Measurements from ENCODE around the gene CHMP1A. TPM values are rescaled to one million over a fixed set of nuclear protein-coding genes. Genes with fewer than 3 reads are reported as not detected.
"Not testable (repeated sequence)": the region's sequence is repeated elsewhere in the genome, so short reads cannot be mapped to it uniquely, and the experiment has no call there.

The CHMP1A gene
- total and polyA plus RNA-seq, 2 of the 8 experiments (the other 6 are each of a cell fraction or from before 2014, with no cell fraction given), result 64.4 to 75.8 TPM

- TF ChIP-seq, protein P1, sequence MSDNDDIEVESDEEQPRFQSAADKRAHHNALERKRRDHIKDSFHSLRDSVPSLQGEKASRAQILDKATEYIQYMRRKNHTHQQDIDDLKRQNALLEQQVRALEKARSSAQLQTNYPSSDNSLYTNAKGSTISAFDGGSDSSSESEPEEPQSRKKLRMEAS (IDR thresholded peaks at IDR 0.05), result peak; percentile 91
- TF ChIP-seq TEAD4 (IDR thresholded peaks at IDR 0.05; ENCODE audit: low read depth, low read length), result no peak
- TF ChIP-seq, protein P2, sequence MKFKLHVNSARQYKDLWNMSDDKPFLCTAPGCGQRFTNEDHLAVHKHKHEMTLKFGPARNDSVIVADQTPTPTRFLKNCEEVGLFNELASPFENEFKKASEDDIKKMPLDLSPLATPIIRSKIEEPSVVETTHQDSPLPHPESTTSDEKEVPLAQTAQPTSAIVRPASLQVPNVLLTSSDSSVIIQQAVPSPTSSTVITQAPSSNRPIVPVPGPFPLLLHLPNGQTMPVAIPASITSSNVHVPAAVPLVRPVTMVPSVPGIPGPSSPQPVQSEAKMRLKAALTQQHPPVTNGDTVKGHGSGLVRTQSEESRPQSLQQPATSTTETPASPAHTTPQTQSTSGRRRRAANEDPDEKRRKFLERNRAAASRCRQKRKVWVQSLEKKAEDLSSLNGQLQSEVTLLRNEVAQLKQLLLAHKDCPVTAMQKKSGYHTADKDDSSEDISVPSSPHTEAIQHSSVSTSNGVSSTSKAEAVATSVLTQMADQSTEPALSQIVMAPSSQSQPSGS (IDR thresholded peaks at IDR 0.05; ENCODE audit: low read length), result peak; percentile 96
- TF ChIP-seq CHD2 (IDR thresholded peaks at IDR 0.05; ENCODE audit: low read length), result peak; percentile 57; the same call in 1 of the 2 replicates
- no peak; the same call in 1 of the 2 replicates for TF ChIP-seq RBBP5 (IDR thresholded peaks at IDR 0.05; ENCODE audit: borderline replicate concordance, low read depth, low read length)
- TF ChIP-seq GTF2F1 (IDR thresholded peaks at IDR 0.05; ENCODE audit: borderline replicate concordance, low read depth, low read length), result no peak
- TF ChIP-seq RXRA (IDR thresholded peaks at IDR 0.05; ENCODE audit: insufficient read depth, low read depth, low read length), result no peak
Measured at GRCh38 chr16:89700100-89700648, 42.7 kb upstream of the CHMP1A start (continued).

DNA sequence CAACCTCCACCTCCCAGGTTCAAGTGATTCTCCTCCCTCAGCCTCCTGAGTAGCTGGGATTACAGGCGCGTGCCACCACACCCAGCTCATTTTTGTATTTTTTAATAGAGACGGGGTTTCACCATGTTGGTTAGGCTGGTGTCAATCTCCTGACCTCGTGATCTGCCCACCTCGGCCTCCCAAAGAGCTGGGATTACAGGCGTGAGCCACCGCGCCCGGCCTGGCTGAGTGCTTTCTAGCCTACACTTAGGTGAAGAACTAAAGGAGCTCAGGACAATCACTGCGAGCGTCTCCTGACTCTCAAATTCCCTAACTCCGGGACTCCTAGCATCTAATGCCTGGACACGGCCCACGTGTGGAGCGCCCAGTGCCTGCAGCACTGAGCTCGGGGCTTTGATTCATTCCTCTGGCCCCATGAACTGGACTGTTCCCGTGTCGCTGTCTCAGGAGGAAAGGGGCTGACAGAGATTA, 42.2 kb upstream of the CHMP1A start:
- peak overlapping the region in 1 of 4 experiments; percentile 13; a peak in 1 of 7 replicates for H3K9ac ChIP-seq (replicated peaks in 1 of 4; ENCODE audit: extremely low read depth in 1 of 4, low read depth in 3 of 4, low read length in 3 of 4)
- not testable (repeated sequence) for H2BK15ac ChIP-seq (ENCODE audit: low read length); H2BK12ac ChIP-seq (ENCODE audit: low read depth, low read length); H4K8ac ChIP-seq (ENCODE audit: extremely low read depth, insufficient read depth, low read length); H2BK120ac ChIP-seq (replicated peaks; ENCODE audit: low read depth, low read length); H3K56ac ChIP-seq (replicated peaks; ENCODE audit: insufficient read length, low read depth, low read length); H3K79me2 ChIP-seq (ENCODE audit: control insufficient read depth in 1 of 2, insufficient read depth in 2 of 2, low read length in 2 of 2); H2BK5ac ChIP-seq (ENCODE audit: low read depth, low read length); H3K18ac ChIP-seq (ENCODE audit: extremely low read depth, low read length); H2BK20ac ChIP-seq (ENCODE audit: low read length); H4K5ac ChIP-seq (ENCODE audit: insufficient read length, low read depth, low read length); H3K79me1 ChIP-seq (ENCODE audit: low read depth, low read length); H3K27me3 ChIP-seq (replicated peaks in 1 of 4; ENCODE audit: control insufficient read depth in 3 of 4, extremely low read depth in 1 of 4, insufficient read depth in 3 of 4, low read length in 3 of 4); DNase-seq (ENCODE audit: low read depth in 1 of 2, low spot score in 2 of 2); FAIRE-seq; H3K9me3 ChIP-seq (ENCODE audit: insufficient read depth in 2 of 2, low read depth in 1 of 2, low read length in 1 of 2); H2AFZ ChIP-seq (ENCODE audit: low read length); H3K14ac ChIP-seq (ENCODE audit: insufficient read length); H3K23ac ChIP-seq (ENCODE audit: insufficient read length); H2AK5ac ChIP-seq (ENCODE audit: low read depth, low read length); H4K91ac ChIP-seq (replicated peaks; ENCODE audit: insufficient read length, low read length)
- ChIA-PET CTCF (ENCODE audit: partially characterized antibody) (interaction anchor here (0.7 to 3.7 kb wide), 19 partner anchors 11 to 226 kb away, joined by 3 to 36 read pairs (median 5); partner anchors contain the start of gene CPNE7), POLR2A (ENCODE audit: partially characterized antibody) (interaction anchor here (0.6 to 6.6 kb wide), 22 partner anchors 7 to 210 kb away, joined by 3 to 59 read pairs (median 4); partner anchors contain the start of genes CDK10, CHMP1A, CPNE7 and FANCA)
- H4K20me1 ChIP-seq (replicated peaks in 1 of 2; ENCODE audit: control insufficient read depth in 1 of 2, insufficient read depth in 2 of 2, low read length in 2 of 2), result peaks cover 0 to 20% of the 10 kb centered on the region in 2 experiments
- peaks cover 0 to 11% (median 5%) of the 10 kb centered on the region in 4 experiments; a peak in 5 of 7 replicates for H3K4me1 ChIP-seq (replicated peaks in 1 of 4; ENCODE audit: control insufficient read depth in 3 of 4, insufficient read depth in 4 of 4, low read length in 3 of 4)
- H3K36me3 ChIP-seq (ENCODE audit: control insufficient read depth in 2 of 4, insufficient read depth in 4 of 4, low read length in 3 of 4), result peaks cover 0 to 15% (median under 1%) of the 10 kb centered on the region in 4 experiments; a peak in 3 of 8 replicates
- 77% methylated on average over 17 of the region's 18 CpGs; no CpG with 5 or more reads in 1 of the 2 experiments for WGBS, 2 experiments (ENCODE audit: extremely low coverage in 1 of 2, insufficient coverage in 1 of 2, insufficient read length in 1 of 2, insufficient replicate concordance in 2 of 2, low coverage in 1 of 2, low lambda C conversion rate in 2 of 2, missing lambda C conversion rate in 1 of 2)
- H3K4me2 ChIP-seq (ENCODE audit: insufficient read depth in 1 of 2, low read depth in 2 of 2, low read length in 2 of 2), result peak overlapping the region; percentile 67 to 96
- peak overlapping the region; percentile 28; the same call in 1 of the 2 replicates for H3K27ac ChIP-seq (ENCODE audit: low read depth, low read length)
- peak overlapping the region; percentile 65 for H3K4ac ChIP-seq (replicated peaks; ENCODE audit: insufficient read length, low read depth, low read length)
- H3K4me3 ChIP-seq (ENCODE audit: extremely low read depth in 1 of 4, insufficient read depth in 2 of 4, low read depth in 3 of 4, low read length in 4 of 4), result peak overlapping the region in 2 of 4 experiments; percentile 5 to 46; a peak in 3 of 8 replicates
- peaks cover 13% of the 10 kb centered on the region; the same call in 1 of the 2 replicates for H3K23me2 ChIP-seq (ENCODE audit: low read depth, low read length)

All from H1 (cell line).